Measurements from ENCODE around the gene HFE.

Gene HFE

GRCh38 chr6:26087284-26088115, at the start of gene HFE:
Gene HFE, plus strand, starts transcription at chr6:26087429. Its CDS starts 12 bp downstream, at chr6:26087441.
- peak within 1 kb of the TSS; percentile 83 for H3K4me3 ChIP-seq (ENCODE audit: low read length)
- no peak for TF ChIP-seq CTCF (IDR thresholded peaks at IDR 0.05; ENCODE audit: insufficient read depth, low read depth, low read length, missing control alignments)
- peak; percentile 54 for DNase-seq (ENCODE audit: low read depth)

GRCh38 chr6:26041946-26042345, 45.3 kb upstream of the HFE start:
- no peak for TF ChIP-seq CTCF (IDR thresholded peaks at IDR 0.05; ENCODE audit: insufficient read depth, low read depth, low read length, missing control alignments)
- DNase-seq (ENCODE audit: low read depth): no peak
- H3K4me3 ChIP-seq (ENCODE audit: low read length): no peak overlapping the region

- H3K4me3 ChIP-seq (ENCODE audit: low read length): peak overlapping the region; percentile 61
- DNase-seq (ENCODE audit: low read depth): peak; percentile 96
- no peak for TF ChIP-seq CTCF (IDR thresholded peaks at IDR 0.05; ENCODE audit: insufficient read depth, low read depth, low read length, missing control alignments)
Observed at GRCh38 chr6:26043384-26044139, 43.7 kb upstream of the HFE start.

GRCh38 chr6:26044140-26045064, 42.8 kb upstream of the HFE start:
- peak; percentile 46 for DNase-seq (ENCODE audit: low read depth)
- TF ChIP-seq CTCF (IDR thresholded peaks at IDR 0.05; ENCODE audit: insufficient read depth, low read depth, low read length, missing control alignments): no peak

GRCh38 chr6:26045065-26045927, 41.9 kb upstream of the HFE start:
- DNase-seq (ENCODE audit: low read depth): peak; percentile 92
- TF ChIP-seq CTCF (IDR thresholded peaks at IDR 0.05; ENCODE audit: insufficient read depth, low read depth, low read length, missing control alignments): no peak
- peak overlapping the region; percentile 61 for H3K4me3 ChIP-seq (ENCODE audit: low read length)

More at GRCh38 chr6:26044140-26045064, 42.8 kb upstream of the HFE start:
- peak overlapping the region; percentile 61 for H3K4me3 ChIP-seq (ENCODE audit: low read length)

All from epithelial cell of esophagus (primary cell).